BE2C (cell line): ENCODE results near the gene VDR.

ENCODE experiments used
- DNase-seq: peaks from one replicate; pipeline ENCODE4 v3.0.0-alpha.2; 2020
- H3K27me3 ChIP-seq: fragments of 250-450 bp; sonication (Bioruptor Pico); 2 replicates; pipeline ENCODE4 v1.5.1; 2020; ENCODE audit warnings: mild to moderate bottlenecking
- H3K36me3 ChIP-seq: fragments of 250-450 bp; sonication (Bioruptor Pico); 2 replicates; pipeline ENCODE4 v1.5.1; 2020; ENCODE audit warnings: mild to moderate bottlenecking
- H3K4me1 ChIP-seq: fragments of 250-450 bp; sonication (Bioruptor Pico); 2 replicates; pipeline ENCODE4 v1.5.1; 2020
- H3K4me3 ChIP-seq: 2 replicates; pipeline ENCODE4 v1.5.1; 2011; ENCODE audit warnings: low read depth, low read length
- H3K9me3 ChIP-seq: fragments of 250-450 bp; sonication (Bioruptor Pico); 2 replicates; pipeline ENCODE4 v1.5.1; 2020
- CTCF ChIP-seq: IDR thresholded peaks from 2 replicates; pipeline ENCODE4 v1.5.1; 2012; ENCODE audit warnings: mild to moderate bottlenecking, low read depth, low read length

The VDR gene

GRCh38 chr12:47868041-47868440 lies 36.8 kb downstream of the VDR start:
- no peak for TF ChIP-seq CTCF
- Histone ChIP-seq H3K4me1 (no peaks in the 10 kb centered on the region), H3K36me3 (no peaks in the 10 kb centered on the region)

GRCh38 chr12:47867495-47867941 lies 37.3 kb downstream of the VDR start:
- DNase-seq: no peak
- no peaks in the 10 kb centered on the region for H3K27me3 ChIP-seq
- H3K9me3 ChIP-seq: no peaks in the 10 kb centered on the region
- H3K4me3 ChIP-seq: no peak overlapping the region
- no peaks in the 10 kb centered on the region for H3K4me1 ChIP-seq
- H3K36me3 ChIP-seq: no peaks in the 10 kb centered on the region
- no peak for TF ChIP-seq CTCF

More at GRCh38 chr12:47868041-47868440, 36.8 kb downstream of the VDR start:
- Histone ChIP-seq H3K9me3 (no peaks in the 10 kb centered on the region), H3K4me3 (no peak overlapping the region), H3K27me3 (no peaks in the 10 kb centered on the region)
- no peak for DNase-seq

- no peak overlapping the region for H3K4me3 ChIP-seq
- H3K4me1 ChIP-seq: no peaks in the 10 kb centered on the region
- no peak for TF ChIP-seq CTCF
- DNase-seq: no peak
- no peaks in the 10 kb centered on the region for H3K9me3 ChIP-seq
- H3K36me3 ChIP-seq: no peaks in the 10 kb centered on the region
- no peaks in the 10 kb centered on the region for H3K27me3 ChIP-seq
Observed at GRCh38 chr12:47864646-47865235, 40.1 kb downstream of the VDR start.

- H3K36me3 ChIP-seq: no peaks in the 10 kb centered on the region
- no peak for TF ChIP-seq CTCF
Observed at GRCh38 chr12:47863985-47864384, 40.8 kb downstream of the VDR start.

GRCh38 chr12:47863467-47863866 lies 41.3 kb downstream of the VDR start:
- Histone ChIP-seq H3K4me1 (no peaks in the 10 kb centered on the region), H3K4me3 (no peak overlapping the region), H3K27me3 (no peaks in the 10 kb centered on the region), H3K36me3 (no peaks in the 10 kb centered on the region), H3K9me3 (no peaks in the 10 kb centered on the region)
- DNase-seq: no peak
- no peak for TF ChIP-seq CTCF

More at GRCh38 chr12:47863985-47864384, 40.8 kb downstream of the VDR start:
- no peaks in the 10 kb centered on the region for H3K9me3 ChIP-seq
- H3K4me1 ChIP-seq: no peaks in the 10 kb centered on the region
- no peak overlapping the region for H3K4me3 ChIP-seq
- DNase-seq: no peak
- no peaks in the 10 kb centered on the region for H3K27me3 ChIP-seq

GRCh38 chr12:47862881-47863280 lies 41.9 kb downstream of the VDR start:
- H3K36me3 ChIP-seq: no peaks in the 10 kb centered on the region
- no peak for DNase-seq
- TF ChIP-seq CTCF: no peak
- no peaks in the 10 kb centered on the region for H3K9me3 ChIP-seq
- no peak overlapping the region for H3K4me3 ChIP-seq
- no peaks in the 10 kb centered on the region for H3K27me3 ChIP-seq
- no peaks in the 10 kb centered on the region for H3K4me1 ChIP-seq
